GM19351 (cell line): ENCODE results near the gene EPB41L4A.
"Not testable (repeated sequence)": the region's sequence is repeated elsewhere in the genome, so short reads cannot be mapped to it uniquely, and the experiment has no call there.

ENCODE experiments used
- ATAC-seq: cut with Tn5 transposase; IDR thresholded peaks from one replicate; pipeline ENCODE4 v1.9.1; 2021; ENCODE audit warnings: mild to moderate bottlenecking, moderate library complexity; ENCODE audit not compliant: unreplicated experiment

Gene EPB41L4A

GRCh38 chr5:112263469-112263868, 155.6 kb downstream of the EPB41L4A start:
- no peak for ATAC-seq

- no peak for ATAC-seq
Observed at GRCh38 chr5:112258571-112258970, 160.5 kb downstream of the EPB41L4A start.

GRCh38 chr5:112257976-112258375, 161.1 kb downstream of the EPB41L4A start:
- ATAC-seq = no peak

GRCh38 chr5:112257005-112257404, 162.1 kb downstream of the EPB41L4A start:
- no peak for ATAC-seq

GRCh38 chr5:112254303-112254702, 164.8 kb downstream of the EPB41L4A start:
- no peak for ATAC-seq

- ATAC-seq = no peak
Observed at GRCh38 chr5:112253478-112254250, 165.4 kb downstream of the EPB41L4A start.

GRCh38 chr5:112250551-112250950, 168.5 kb downstream of the EPB41L4A start:
- no peak for ATAC-seq

GRCh38 chr5:112248623-112249022, 170.5 kb downstream of the EPB41L4A start:
- no peak for ATAC-seq

GRCh38 chr5:112247960-112248359, 171.1 kb downstream of the EPB41L4A start:
- ATAC-seq = no peak

GRCh38 chr5:112245656-112246055, 173.4 kb downstream of the EPB41L4A start:
- ATAC-seq = no peak

- ATAC-seq = no peak
Observed at GRCh38 chr5:112239996-112240395, 179.1 kb downstream of the EPB41L4A start.

- no peak for ATAC-seq
Observed at GRCh38 chr5:112238473-112238872, 180.6 kb downstream of the EPB41L4A start.

- ATAC-seq = no peak
Observed at GRCh38 chr5:112237456-112237855, 181.6 kb downstream of the EPB41L4A start.

- ATAC-seq = no peak
Observed at GRCh38 chr5:112234000-112234399, 185.1 kb downstream of the EPB41L4A start.

GRCh38 chr5:112232667-112233066, 186.4 kb downstream of the EPB41L4A start:
- no peak for ATAC-seq

GRCh38 chr5:112230606-112231005, 188.5 kb downstream of the EPB41L4A start:
- ATAC-seq = no peak

- no peak for ATAC-seq
Observed at GRCh38 chr5:112228667-112229066, 190.4 kb downstream of the EPB41L4A start.

- ATAC-seq = no peak
Observed at GRCh38 chr5:112227911-112228631, 191.0 kb downstream of the EPB41L4A start.

GRCh38 chr5:112226215-112226614, 192.9 kb downstream of the EPB41L4A start:
- ATAC-seq = no peak

GRCh38 chr5:112222997-112223396, 196.1 kb downstream of the EPB41L4A start:
- not testable (repeated sequence) for ATAC-seq

GRCh38 chr5:112221128-112221527, 197.9 kb downstream of the EPB41L4A start:
- no peak for ATAC-seq

- ATAC-seq = no peak
Observed at GRCh38 chr5:112219000-112219399, 200.1 kb downstream of the EPB41L4A start.
